Stomach smooth muscle (tissue), 2 donors: ENCODE data around the gene RETREG3.

Experiments
- H3K27ac ChIP-seq: one replicate; pipeline ENCODE4 v1.7.0; 2013; ENCODE audit warnings: mild to moderate bottlenecking, low read length, inconsistent platforms
- H3K27me3 ChIP-seq, 2 donors: one replicate each; pipeline ENCODE4 v1.7.0; 2013; ENCODE audit warnings: low read length in 2 of 2; ENCODE audit not compliant: insufficient read depth in 2 of 2, control insufficient read depth in 1 of 2
- H3K36me3 ChIP-seq, 2 donors: one replicate each; pipeline ENCODE4 v1.7.0; 2013; ENCODE audit warnings: low read length in 2 of 2; ENCODE audit not compliant: control insufficient read depth in 2 of 2, insufficient read depth in 2 of 2
- H3K4me1 ChIP-seq: one replicate; pipeline ENCODE4 v1.7.0; 2013; ENCODE audit warnings: low read length; ENCODE audit not compliant: control insufficient read depth, insufficient read depth
- H3K4me3 ChIP-seq, 2 donors: one replicate each; pipeline ENCODE4 v1.7.0; 2013; ENCODE audit warnings: low read length in 2 of 2
- H3K9ac ChIP-seq, 2 donors: one replicate each; pipeline ENCODE4 v1.7.0; 2013; ENCODE audit warnings: low read length in 2 of 2, mild to moderate bottlenecking in 1 of 2
- H3K9me3 ChIP-seq, 2 donors: one replicate each; pipeline ENCODE4 v1.7.0; 2013; ENCODE audit warnings: low read length in 2 of 2; ENCODE audit not compliant: control insufficient read depth in 2 of 2
- donor health status: healthy.
- donor health status: Pancreatic carcinoma.

RETREG3 gene

GRCh38 chr17:42538482-42538881, 70.7 kb downstream of the RETREG3 start:
- H3K4me3 ChIP-seq = no peak overlapping the region
- H3K27me3 ChIP-seq = no peaks in the 10 kb centered on the region
- H3K27ac ChIP-seq = no peak overlapping the region
- peaks cover 12 to 25% of the 10 kb centered on the region in 2 donors for H3K36me3 ChIP-seq
- no peak overlapping the region for H3K9ac ChIP-seq
- H3K4me1 ChIP-seq = peaks cover 23% of the 10 kb centered on the region
- no peaks in the 10 kb centered on the region for H3K9me3 ChIP-seq

- Histone ChIP-seq H3K36me3 (peaks cover 12 to 24% of the 10 kb centered on the region in 2 donors), H3K4me3 (no peak overlapping the region), H3K9me3 (no peaks in the 10 kb centered on the region), H3K27me3 (no peaks in the 10 kb centered on the region), H3K4me1 (peaks cover 23% of the 10 kb centered on the region), H3K27ac (no peak overlapping the region), H3K9ac (no peak overlapping the region)
These were observed 71.2 kb downstream of the RETREG3 start for GRCh38 chr17:42537826-42538451.

GRCh38 chr17:42537156-42537805, 71.9 kb downstream of the RETREG3 start:
- Histone ChIP-seq H3K36me3 (peaks cover 9 to 21% of the 10 kb centered on the region in 2 donors), H3K27me3 (no peaks in the 10 kb centered on the region), H3K9ac (peak overlapping the region; percentile 65 to 84), H3K27ac (peak overlapping the region; percentile 62), H3K9me3 (no peaks in the 10 kb centered on the region), H3K4me1 (peaks cover 23% of the 10 kb centered on the region), H3K4me3 (peak overlapping the region; percentile 71 to 80)

- H3K4me1 ChIP-seq = peaks cover 27% of the 10 kb centered on the region
- peaks cover 8 to 21% of the 10 kb centered on the region in 2 donors for H3K36me3 ChIP-seq
- peak overlapping the region; percentile 62 for H3K27ac ChIP-seq
- peak overlapping the region; percentile 65 to 84 for H3K9ac ChIP-seq
- H3K9me3 ChIP-seq = no peaks in the 10 kb centered on the region
- no peaks in the 10 kb centered on the region for H3K27me3 ChIP-seq
- H3K4me3 ChIP-seq = peak overlapping the region; percentile 71 to 80
These were observed 72.6 kb downstream of the RETREG3 start for GRCh38 chr17:42536372-42537155.

- Histone ChIP-seq H3K36me3 (peaks cover 5 to 15% of the 10 kb centered on the region in 2 donors), H3K4me3 (peak within 1 kb of the TSS; percentile 71 to 80), H3K27ac (peak within 1 kb of the TSS; percentile 89), H3K27me3 (no peaks in the 10 kb centered on the region), H3K9me3 (no peaks in the 10 kb centered on the region), H3K9ac (peak within 1 kb of the TSS; percentile 74 to 84), H3K4me1 (peaks cover 32% of the 10 kb centered on the region)
These were observed 73.2 kb downstream of the RETREG3 start, which contains the start of gene NAGLU for GRCh38 chr17:42536048-42536371. NAGLU (plus strand) TSS chr17:42536241; CDS start chr17:42536273, 32 bp downstream.

- H3K27ac ChIP-seq = peak overlapping the region; percentile 89
- H3K4me1 ChIP-seq = peaks cover 37% of the 10 kb centered on the region
- peak overlapping the region; percentile 63 to 80 for H3K4me3 ChIP-seq
- H3K27me3 ChIP-seq = no peaks in the 10 kb centered on the region
- H3K9me3 ChIP-seq = no peaks in the 10 kb centered on the region
- H3K9ac ChIP-seq = peak overlapping the region; percentile 64 to 74
- H3K36me3 ChIP-seq = peaks cover 5 to 13% of the 10 kb centered on the region in 2 donors
These were observed 73.8 kb downstream of the RETREG3 start for GRCh38 chr17:42535155-42536047.

- Histone ChIP-seq H3K4me3 (peak overlapping the region; percentile 46 to 74), H3K4me1 (peaks cover 40% of the 10 kb centered on the region), H3K36me3 (no peaks in the 10 kb centered on the region), H3K27me3 (no peaks in the 10 kb centered on the region), H3K9ac (peak overlapping the region; percentile 61 to 64), H3K9me3 (no peaks in the 10 kb centered on the region), H3K27ac (peak overlapping the region; percentile 70)
These were observed 77.5 kb downstream of the RETREG3 start for GRCh38 chr17:42531455-42532354.

GRCh38 chr17:42530952-42531454, 78.2 kb downstream of the RETREG3 start:
- no peak overlapping the region for H3K4me3 ChIP-seq
- no peaks in the 10 kb centered on the region for H3K27me3 ChIP-seq
- no peak overlapping the region for H3K9ac ChIP-seq
- peak overlapping the region; percentile 70 for H3K27ac ChIP-seq
- H3K36me3 ChIP-seq = no peaks in the 10 kb centered on the region
- H3K9me3 ChIP-seq = no peaks in the 10 kb centered on the region
- peaks cover 40% of the 10 kb centered on the region for H3K4me1 ChIP-seq
